PFSK-1 (cell line): ENCODE results near the gene IL1RN. TPM values are rescaled to one million over a fixed set of nuclear protein-coding genes. Genes with fewer than 3 reads are reported as not detected.

ENCODE experiments used
- FOXP2 ChIP-seq: optimal IDR thresholded peaks from 2 replicates; pipeline ENCODE3; 2011; ENCODE audit warnings: borderline replicate concordance, control low read depth, inconsistent platforms; ENCODE audit not compliant: insufficient read depth; ENCODE audit errors: extremely low read length, extremely low read depth
- POLR2AphosphoS5 ChIP-seq: IDR thresholded peaks from 2 replicates; pipeline ENCODE4 v1.6.1; 2012; ENCODE audit warnings: low read depth, mild to moderate bottlenecking, control low read depth, low read length, moderate library complexity
- SIN3A ChIP-seq: IDR thresholded peaks from 2 replicates; pipeline ENCODE4 v1.6.1; 2012; ENCODE audit warnings: mild to moderate bottlenecking, low read length, moderate library complexity, borderline replicate concordance; ENCODE audit not compliant: insufficient read depth
- TAF1 ChIP-seq: IDR thresholded peaks from 2 replicates; pipeline ENCODE4 v1.6.1; 2012; ENCODE audit warnings: low read length, control low read depth, borderline replicate concordance; ENCODE audit not compliant: insufficient read depth
- polyA plus RNA-seq: library from polyadenylated mRNA; unstranded; fragments of >200 nt; gene quantifications from one replicate; pipeline ENCODE4 v1.2.1, GENCODE V29; 2012; ENCODE audit warnings: low read depth, missing spikeins; ENCODE audit not compliant: insufficient read length
- TF ChIP-seq, protein P1 (sequence below), 2 experiments: IDR thresholded peaks; 2 replicates each; pipeline versions ENCODE4 v1.6.1 to v1.8.0; 2011 to 2012; ENCODE audit warnings: low read depth in 2 of 2, low read length in 2 of 2, control low read depth in 1 of 2, inconsistent platforms in 1 of 2, mild to moderate bottlenecking in 1 of 2, moderate library complexity in 1 of 2; ENCODE audit not compliant: insufficient read depth in 1 of 2

The IL1RN gene, protein sequence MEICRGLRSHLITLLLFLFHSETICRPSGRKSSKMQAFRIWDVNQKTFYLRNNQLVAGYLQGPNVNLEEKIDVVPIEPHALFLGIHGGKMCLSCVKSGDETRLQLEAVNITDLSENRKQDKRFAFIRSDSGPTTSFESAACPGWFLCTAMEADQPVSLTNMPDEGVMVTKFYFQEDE
- not detected for polyA plus RNA-seq

DNA sequence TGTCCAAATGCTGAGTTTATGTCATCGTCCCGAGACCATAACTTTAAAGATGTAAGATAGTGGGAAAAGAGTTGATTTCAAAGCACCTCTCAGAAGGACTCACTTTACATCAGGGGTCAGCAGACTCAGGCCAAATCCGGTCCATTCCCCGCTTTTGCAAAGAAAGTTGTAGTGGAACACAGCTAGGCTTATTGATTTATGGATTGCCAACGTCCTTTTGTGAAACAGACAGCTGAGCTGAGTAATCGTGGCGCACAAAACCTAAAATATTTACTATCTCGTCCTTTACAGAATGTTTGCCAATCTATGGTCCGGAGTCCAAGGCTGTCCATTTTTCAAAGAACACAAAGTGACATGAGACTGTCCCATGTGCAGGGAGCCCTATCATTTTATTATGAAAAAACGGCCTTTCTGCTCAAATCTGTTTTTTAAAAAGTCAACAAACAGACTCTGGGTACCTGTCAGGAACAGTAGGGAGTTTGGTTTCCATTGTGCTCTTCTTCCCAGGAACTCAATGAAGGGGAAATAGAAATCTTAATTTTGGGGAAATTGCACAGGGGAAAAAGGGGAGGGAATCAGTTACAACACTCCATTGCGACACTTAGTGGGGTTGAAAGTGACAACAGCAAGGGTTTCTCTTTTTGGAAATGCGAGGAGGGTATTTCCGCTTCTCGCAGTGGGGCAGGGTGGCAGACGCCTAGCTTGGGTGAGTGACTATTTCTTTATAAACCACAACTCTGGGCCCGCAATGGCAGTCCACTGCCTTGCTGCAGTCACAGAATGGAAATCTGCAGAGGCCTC, at the start of gene IL1RN:
Gene IL1RN (plus strand): TSS at position 754 of the 801 bp plus-strand sequence. CDS start 27 bp downstream, at position 781.
- no peak for TF ChIP-seq FOXP2
- no peak for TF ChIP-seq SIN3A
- TF ChIP-seq, protein P1, sequence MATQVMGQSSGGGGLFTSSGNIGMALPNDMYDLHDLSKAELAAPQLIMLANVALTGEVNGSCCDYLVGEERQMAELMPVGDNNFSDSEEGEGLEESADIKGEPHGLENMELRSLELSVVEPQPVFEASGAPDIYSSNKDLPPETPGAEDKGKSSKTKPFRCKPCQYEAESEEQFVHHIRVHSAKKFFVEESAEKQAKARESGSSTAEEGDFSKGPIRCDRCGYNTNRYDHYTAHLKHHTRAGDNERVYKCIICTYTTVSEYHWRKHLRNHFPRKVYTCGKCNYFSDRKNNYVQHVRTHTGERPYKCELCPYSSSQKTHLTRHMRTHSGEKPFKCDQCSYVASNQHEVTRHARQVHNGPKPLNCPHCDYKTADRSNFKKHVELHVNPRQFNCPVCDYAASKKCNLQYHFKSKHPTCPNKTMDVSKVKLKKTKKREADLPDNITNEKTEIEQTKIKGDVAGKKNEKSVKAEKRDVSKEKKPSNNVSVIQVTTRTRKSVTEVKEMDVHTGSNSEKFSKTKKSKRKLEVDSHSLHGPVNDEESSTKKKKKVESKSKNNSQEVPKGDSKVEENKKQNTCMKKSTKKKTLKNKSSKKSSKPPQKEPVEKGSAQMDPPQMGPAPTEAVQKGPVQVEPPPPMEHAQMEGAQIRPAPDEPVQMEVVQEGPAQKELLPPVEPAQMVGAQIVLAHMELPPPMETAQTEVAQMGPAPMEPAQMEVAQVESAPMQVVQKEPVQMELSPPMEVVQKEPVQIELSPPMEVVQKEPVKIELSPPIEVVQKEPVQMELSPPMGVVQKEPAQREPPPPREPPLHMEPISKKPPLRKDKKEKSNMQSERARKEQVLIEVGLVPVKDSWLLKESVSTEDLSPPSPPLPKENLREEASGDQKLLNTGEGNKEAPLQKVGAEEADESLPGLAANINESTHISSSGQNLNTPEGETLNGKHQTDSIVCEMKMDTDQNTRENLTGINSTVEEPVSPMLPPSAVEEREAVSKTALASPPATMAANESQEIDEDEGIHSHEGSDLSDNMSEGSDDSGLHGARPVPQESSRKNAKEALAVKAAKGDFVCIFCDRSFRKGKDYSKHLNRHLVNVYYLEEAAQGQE (IDR thresholded peaks at IDR 0.05; ENCODE audit: insufficient read depth in 1 of 2, low read depth in 2 of 2, low read length in 2 of 2), result no peak
- TF ChIP-seq POLR2AphosphoS5, result no peak
- no peak for TF ChIP-seq TAF1

DNA sequence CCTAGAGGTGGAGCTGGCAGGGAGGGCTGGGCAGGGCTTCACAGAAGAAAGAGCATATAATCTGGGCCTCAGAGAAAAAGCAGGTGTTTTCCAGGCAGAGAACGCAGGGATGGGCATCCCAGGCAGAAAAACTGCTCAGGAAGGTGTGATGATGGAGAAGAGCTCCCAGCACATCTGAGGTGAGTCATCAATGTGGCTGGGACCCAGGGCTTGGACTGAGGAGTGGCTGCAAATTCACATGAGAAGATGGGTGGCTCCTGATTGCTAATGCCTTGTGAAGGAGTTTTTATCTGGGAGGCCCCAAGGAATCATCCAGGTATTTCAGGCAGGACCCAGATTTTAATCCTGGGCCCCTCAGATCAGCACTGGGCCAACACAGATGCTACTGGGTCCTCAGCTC, 49.5 kb upstream of the IL1RN start:
- TF ChIP-seq FOXP2 (no peak), TAF1 (no peak), POLR2AphosphoS5 (no peak), SIN3A (no peak)
- TF ChIP-seq, protein P1 (IDR thresholded peaks at IDR 0.05; ENCODE audit: insufficient read depth in 1 of 2, low read depth in 2 of 2, low read length in 2 of 2), result no peak

DNA sequence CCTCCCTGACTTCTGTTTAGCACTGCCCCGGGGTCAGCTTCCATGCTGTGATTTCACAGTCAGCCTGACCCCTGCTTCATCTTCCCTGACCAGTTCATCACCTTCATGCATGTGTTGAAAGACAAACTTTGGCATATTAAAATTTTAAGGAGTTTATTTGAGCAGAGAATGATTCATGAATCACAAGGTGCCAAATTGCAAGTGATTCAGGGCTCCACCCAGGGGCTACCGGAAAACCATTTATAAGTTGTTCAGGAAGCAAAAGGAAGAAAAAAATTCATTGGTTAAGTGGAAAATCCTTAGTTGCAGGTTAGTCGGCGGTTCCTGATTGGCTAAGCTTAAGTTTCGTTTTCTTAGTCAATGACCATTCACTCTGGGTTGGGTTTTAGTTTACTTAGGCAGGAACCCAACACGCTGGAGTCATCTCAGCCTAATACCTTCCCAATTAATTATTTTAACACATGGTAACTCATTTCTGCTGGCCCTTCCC, 49.0 kb upstream of the IL1RN start:
- TF ChIP-seq, protein P1 (IDR thresholded peaks at IDR 0.05; ENCODE audit: insufficient read depth in 1 of 2, low read depth in 2 of 2, low read length in 2 of 2), result no peak
- no peak for TF ChIP-seq POLR2AphosphoS5
- TF ChIP-seq SIN3A, result no peak
- TF ChIP-seq TAF1, result no peak
- no peak for TF ChIP-seq FOXP2

DNA sequence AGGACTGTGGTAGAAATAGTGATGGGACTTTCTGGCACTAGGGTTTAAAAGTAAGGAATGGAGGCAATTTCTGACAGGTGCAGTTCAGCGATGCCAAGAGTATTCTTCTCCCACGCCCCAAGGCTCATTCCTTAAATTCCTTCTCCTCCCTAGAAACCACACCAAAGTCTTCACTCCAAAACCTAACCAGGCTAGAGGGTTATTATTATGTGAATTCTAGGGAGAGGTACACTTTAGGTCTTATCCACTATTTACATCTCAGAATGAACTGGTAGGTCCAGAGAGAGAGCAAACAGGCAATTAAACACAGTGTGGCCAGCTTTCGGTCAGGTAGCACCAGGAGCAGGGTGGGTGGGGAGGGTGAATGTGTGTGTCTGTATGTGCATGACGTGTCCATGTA, 48.3 kb upstream of the IL1RN start:
- TF ChIP-seq POLR2AphosphoS5 (no peak), TAF1 (no peak), FOXP2 (no peak), SIN3A (no peak)
- TF ChIP-seq, protein P1 (IDR thresholded peaks at IDR 0.05; ENCODE audit: insufficient read depth in 1 of 2, low read depth in 2 of 2, low read length in 2 of 2), result no peak

DNA sequence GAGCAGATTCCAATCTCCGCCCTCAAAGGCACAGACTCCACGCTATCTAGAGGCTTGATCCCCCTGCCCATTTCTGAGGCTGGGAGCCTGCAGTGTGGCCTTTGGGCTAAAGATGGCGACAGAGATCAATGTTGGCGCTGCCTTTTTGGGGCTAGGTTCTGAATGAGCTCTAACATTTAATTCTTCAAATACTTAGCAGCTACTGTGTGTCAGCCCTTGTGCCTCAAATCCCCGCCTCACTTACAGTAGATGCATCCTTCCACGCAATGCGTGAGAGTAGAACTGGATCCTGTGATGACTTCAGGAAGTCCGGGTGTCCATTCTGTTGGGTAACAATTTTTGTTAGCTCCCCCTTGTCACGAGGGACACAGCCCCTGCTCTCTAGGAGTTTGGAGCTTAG, 47.3 kb upstream of the IL1RN start:
- TF ChIP-seq, protein P1 (IDR thresholded peaks at IDR 0.05; ENCODE audit: insufficient read depth in 1 of 2, low read depth in 2 of 2, low read length in 2 of 2), result no peak
- TF ChIP-seq POLR2AphosphoS5 (no peak), TAF1 (no peak), SIN3A (no peak), FOXP2 (no peak)
